ENCODE measurements around the gene PHACTR1.

- TF ChIP-seq POLR2AphosphoS5 (IDR thresholded peaks at IDR 0.05; ENCODE audit: low read depth, low read length) = no peak
- no peak for TF ChIP-seq TAF1 (IDR thresholded peaks at IDR 0.05; ENCODE audit: borderline replicate concordance, low read depth, low read length)
Measured at GRCh38 chr6:12767016-12767415, 50.4 kb downstream of the PHACTR1 start.

All from GM12892 (cell line).